GM18520 (cell line): Measurements from ENCODE around the gene NEK6.

Experiments used
- ATAC-seq: cut with Tn5 transposase; IDR thresholded peaks from one replicate; pipeline ENCODE4 v1.9.1; 2021; ENCODE audit not compliant: unreplicated experiment

NEK6 gene

GRCh38 chr9:124315882-124316281 is 58.1 kb downstream of the NEK6 start:
- ATAC-seq = no peak

GRCh38 chr9:124320062-124320973 is 62.6 kb downstream of the NEK6 start:
- ATAC-seq = no peak

GRCh38 chr9:124321416-124321815 is 63.7 kb downstream of the NEK6 start:
- no peak for ATAC-seq

- no peak for ATAC-seq
Measured at GRCh38 chr9:124321935-124322334, 64.2 kb downstream of the NEK6 start.

- no peak for ATAC-seq
Measured at GRCh38 chr9:124322618-124323432, 65.1 kb downstream of the NEK6 start.

- no peak for ATAC-seq
Measured at GRCh38 chr9:124323904-124324303, 66.2 kb downstream of the NEK6 start.

- ATAC-seq = no peak
Measured at GRCh38 chr9:124325816-124326215, 68.1 kb downstream of the NEK6 start.

- ATAC-seq = no peak
Measured at GRCh38 chr9:124326378-124326777, 68.6 kb downstream of the NEK6 start.

GRCh38 chr9:124327491-124327890 is 69.7 kb downstream of the NEK6 start:
- ATAC-seq = no peak

- no peak for ATAC-seq
Measured at GRCh38 chr9:124328285-124328684, 70.5 kb downstream of the NEK6 start.

- no peak for ATAC-seq
Measured at GRCh38 chr9:124329206-124329792, 71.5 kb downstream of the NEK6 start.

- ATAC-seq = no peak
Measured at GRCh38 chr9:124330011-124330697, 72.4 kb downstream of the NEK6 start.

- no peak for ATAC-seq
Measured at GRCh38 chr9:124331580-124331979, 73.8 kb downstream of the NEK6 start.

GRCh38 chr9:124332361-124333202 is 74.8 kb downstream of the NEK6 start:
- no peak for ATAC-seq

- no peak for ATAC-seq
Measured at GRCh38 chr9:124333203-124333579, 75.4 kb downstream of the NEK6 start.

GRCh38 chr9:124334568-124335319 is 77.0 kb downstream of the NEK6 start:
- ATAC-seq = no peak

- no peak for ATAC-seq
Measured at GRCh38 chr9:124335320-124335707, 77.6 kb downstream of the NEK6 start.

- ATAC-seq = no peak
Measured at GRCh38 chr9:124337562-124337961, 79.8 kb downstream of the NEK6 start.

- no peak for ATAC-seq
Measured at GRCh38 chr9:124339603-124340146, 81.9 kb downstream of the NEK6 start.
